ENCODE results near the gene ESPN. TPM values are rescaled to one million over a fixed set of nuclear protein-coding genes. Genes with fewer than 3 reads are reported as not detected.
"Not testable (repeated sequence)": the region's sequence is repeated elsewhere in the genome, so short reads cannot be mapped to it uniquely, and the experiment has no call there.

ESPN gene
- total RNA-seq, 2 donors from 2014 or later: 0.47 TPM; not detected in 1

DNA sequence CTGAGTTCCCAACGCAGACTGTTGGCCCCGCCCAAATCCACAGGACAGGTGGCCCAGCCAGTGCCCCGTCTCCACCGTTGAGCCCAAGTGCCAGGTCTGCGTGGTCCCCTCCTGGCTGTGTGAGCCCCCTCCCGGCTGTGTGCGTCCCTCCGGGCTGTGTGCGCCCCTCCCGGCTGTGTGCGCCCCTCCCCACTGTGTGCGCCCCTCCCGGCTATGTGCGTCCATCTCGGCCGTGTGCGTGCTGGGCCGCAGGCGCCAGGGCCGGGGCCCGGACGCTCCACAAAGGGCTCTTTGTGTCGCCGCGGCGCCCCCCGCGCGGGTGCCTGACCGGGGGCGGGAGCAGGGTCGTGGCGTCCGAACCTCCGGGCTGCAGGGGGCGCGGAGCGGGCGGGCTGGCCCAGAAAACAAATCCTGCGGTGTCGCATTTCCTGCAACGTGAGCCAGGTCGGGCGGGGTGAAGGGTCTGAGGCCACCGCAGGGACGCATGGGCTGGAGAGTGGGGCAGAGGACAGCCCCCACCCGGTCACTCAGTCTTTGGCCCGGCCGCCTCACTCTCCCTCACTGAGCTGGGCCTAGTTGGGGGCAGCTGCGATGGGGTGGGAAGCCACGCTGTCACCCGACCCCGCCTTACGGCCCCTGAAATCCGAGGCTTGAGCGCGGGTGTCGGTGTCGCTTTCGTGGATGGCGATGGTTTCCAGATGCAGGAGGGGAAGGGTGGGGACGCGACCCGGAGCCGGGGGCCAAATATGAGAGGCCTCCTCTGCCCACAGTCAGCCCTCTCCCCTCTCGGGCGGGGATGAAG lies 22.6 kb downstream of the ESPN start:
- H3K4me1 ChIP-seq: peaks cover 0 to 28% of the 10 kb centered on the region in 2 donors
- TF ChIP-seq, protein P1, sequence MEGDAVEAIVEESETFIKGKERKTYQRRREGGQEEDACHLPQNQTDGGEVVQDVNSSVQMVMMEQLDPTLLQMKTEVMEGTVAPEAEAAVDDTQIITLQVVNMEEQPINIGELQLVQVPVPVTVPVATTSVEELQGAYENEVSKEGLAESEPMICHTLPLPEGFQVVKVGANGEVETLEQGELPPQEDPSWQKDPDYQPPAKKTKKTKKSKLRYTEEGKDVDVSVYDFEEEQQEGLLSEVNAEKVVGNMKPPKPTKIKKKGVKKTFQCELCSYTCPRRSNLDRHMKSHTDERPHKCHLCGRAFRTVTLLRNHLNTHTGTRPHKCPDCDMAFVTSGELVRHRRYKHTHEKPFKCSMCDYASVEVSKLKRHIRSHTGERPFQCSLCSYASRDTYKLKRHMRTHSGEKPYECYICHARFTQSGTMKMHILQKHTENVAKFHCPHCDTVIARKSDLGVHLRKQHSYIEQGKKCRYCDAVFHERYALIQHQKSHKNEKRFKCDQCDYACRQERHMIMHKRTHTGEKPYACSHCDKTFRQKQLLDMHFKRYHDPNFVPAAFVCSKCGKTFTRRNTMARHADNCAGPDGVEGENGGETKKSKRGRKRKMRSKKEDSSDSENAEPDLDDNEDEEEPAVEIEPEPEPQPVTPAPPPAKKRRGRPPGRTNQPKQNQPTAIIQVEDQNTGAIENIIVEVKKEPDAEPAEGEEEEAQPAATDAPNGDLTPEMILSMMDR (IDR thresholded peaks at IDR 0.05): no peak
- no peak for DNase-seq (ENCODE audit: low spot score)
- H3K27me3 ChIP-seq: peaks cover 14 to 29% of the 10 kb centered on the region in 2 donors
- H3K36me3 ChIP-seq: no peaks in the 10 kb centered on the region
- H3K27ac ChIP-seq: no peak overlapping the region
- no peaks in the 10 kb centered on the region for H3K9me3 ChIP-seq
- H3K4me3 ChIP-seq: no peak overlapping the region

DNA sequence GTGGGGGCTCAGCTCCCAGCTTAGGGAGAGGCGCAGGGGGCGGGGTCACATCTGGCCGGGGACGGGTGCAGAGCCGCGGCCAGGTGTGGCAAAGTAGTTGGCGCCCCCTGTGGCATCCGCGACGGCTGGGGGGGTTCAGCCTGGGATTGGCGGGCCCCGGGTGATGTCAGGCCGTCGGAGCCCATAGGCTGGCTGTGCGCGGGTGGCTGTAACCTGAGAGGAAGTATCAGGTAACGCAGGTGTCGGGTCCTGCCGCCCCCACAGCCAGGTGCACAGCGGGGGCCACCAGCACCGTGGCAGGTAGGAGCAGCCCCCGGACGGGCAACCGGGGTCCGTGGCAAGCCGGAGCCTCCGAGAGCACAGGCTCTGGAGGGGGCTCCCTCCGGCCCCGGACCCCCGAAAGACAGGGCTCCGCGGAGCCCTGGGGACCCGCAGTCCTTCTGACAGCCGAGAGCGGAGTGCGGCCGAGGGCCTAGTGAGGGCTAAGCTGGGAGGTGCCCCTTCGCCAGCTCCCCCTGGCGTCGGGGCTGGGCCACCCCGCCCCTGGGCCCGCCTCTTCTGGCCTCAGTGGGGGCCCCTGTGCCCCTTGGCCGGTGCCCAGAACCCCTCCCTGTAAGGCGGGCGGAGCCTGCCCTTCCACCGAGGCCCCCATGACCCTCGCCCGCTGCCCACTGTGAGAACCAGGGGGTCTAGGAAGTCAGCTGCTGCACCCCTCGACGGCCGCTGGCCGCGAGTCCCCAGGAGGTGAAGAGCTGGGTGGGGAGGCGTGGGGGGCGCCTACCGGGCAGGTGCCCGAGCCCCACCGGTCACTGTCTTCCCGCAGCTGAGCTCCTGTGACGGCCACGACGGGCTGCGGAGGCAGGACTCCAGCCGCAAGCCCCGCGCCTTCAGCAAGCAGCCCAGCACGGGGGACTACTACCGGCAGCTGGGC lies 23.5 kb downstream of the ESPN start:
- no peaks in the 10 kb centered on the region for H3K36me3 ChIP-seq
- H3K4me1 ChIP-seq: peaks cover 0 to 28% of the 10 kb centered on the region in 2 donors
- TF ChIP-seq, protein P1 (IDR thresholded peaks at IDR 0.05): no peak
- peak overlapping the region in 1 of 2 donors; percentile 34 for H3K4me3 ChIP-seq
- no peak overlapping the region for H3K27ac ChIP-seq
- peaks cover 14 to 29% of the 10 kb centered on the region in 2 donors for H3K27me3 ChIP-seq
- no peaks in the 10 kb centered on the region for H3K9me3 ChIP-seq
- no peak for DNase-seq (ENCODE audit: low spot score)

DNA sequence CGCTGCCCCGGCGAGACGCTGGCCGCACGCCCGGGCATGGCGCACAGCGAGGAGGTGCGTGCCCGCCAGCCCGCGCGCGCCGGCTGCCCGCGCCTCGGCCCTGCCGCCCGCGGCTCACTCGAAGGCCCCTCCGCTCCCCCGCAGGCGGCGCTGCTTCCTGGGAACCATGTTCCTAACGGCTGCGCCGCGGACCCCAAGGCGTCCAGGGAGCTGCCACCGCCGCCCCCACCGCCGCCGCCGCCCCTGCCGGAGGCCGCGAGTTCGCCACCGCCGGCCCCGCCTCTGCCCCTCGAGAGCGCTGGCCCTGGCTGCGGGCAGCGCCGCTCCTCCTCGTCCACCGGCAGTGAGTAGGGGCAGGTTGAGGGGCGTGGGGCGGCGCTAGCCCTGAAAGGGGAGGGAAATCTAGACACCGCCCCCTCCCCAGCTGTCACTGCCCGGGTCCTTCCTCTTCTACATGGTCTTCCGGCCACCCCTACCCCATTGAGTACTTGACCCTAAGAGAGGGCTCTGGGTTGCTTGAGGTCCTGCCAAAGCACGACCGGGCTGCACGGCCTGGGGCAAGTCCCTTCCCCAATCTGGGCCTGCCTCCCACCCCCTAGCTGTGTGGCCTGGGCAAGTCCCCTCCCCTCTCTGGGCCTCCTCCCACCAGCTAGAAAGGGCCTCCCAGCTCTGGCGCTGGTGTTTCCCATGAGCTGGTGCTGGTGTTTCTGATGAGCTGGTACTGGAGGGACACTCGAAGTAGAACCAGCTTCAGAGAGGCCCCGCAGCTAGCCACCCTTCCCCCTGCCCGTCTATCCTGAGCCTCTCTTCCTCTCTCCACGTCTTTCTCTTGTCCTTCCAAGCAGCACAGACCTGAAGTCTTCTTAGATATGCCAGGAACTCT lies 24.4 kb downstream of the ESPN start:
- Histone ChIP-seq H3K9me3 (no peaks in the 10 kb centered on the region), H3K27ac (no peak overlapping the region), H3K4me3 (peak overlapping the region in 1 of 2 donors; percentile 34), H3K27me3 (peaks cover 14 to 34% of the 10 kb centered on the region in 2 donors), H3K36me3 (no peaks in the 10 kb centered on the region), H3K4me1 (peaks cover 0 to 28% of the 10 kb centered on the region in 2 donors)
- TF ChIP-seq, protein P1 (IDR thresholded peaks at IDR 0.05): no peak
- DNase-seq (ENCODE audit: low spot score): no peak

DNA sequence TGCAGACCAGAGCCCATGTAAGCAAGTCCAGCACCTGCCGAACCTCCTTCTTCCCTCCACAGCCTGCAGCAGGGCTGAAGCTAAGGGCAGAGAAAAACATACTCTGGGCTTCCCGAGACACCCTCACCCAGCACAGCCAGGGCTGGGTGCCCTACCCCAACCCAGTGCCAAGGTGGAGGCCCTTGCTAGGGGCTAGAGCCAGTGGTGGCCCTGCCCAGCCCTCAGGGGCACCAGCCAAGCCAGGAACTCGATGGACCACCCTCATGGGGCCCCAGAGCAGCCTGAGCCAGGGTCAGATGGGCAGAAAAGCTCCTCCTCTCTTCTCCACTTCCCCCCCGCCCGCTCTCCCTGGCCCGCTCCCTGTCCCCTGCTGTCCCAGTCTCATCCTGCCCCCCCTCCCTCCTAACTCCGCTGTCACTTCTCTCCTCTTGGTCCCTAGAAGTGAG lies 25.5 kb downstream of the ESPN start:
- no peak for DNase-seq (ENCODE audit: low spot score)
- Histone ChIP-seq H3K27ac (no peak overlapping the region), H3K9me3 (no peaks in the 10 kb centered on the region), H3K4me1 (peaks cover 0 to 36% of the 10 kb centered on the region in 2 donors), H3K27me3 (peaks cover 14 to 43% of the 10 kb centered on the region in 2 donors), H3K4me3 (no peak overlapping the region), H3K36me3 (no peaks in the 10 kb centered on the region)
- TF ChIP-seq, protein P1 (IDR thresholded peaks at IDR 0.05): no peak

- not testable (repeated sequence) for H3K9me3 ChIP-seq; H3K4me3 ChIP-seq; H3K36me3 ChIP-seq; H3K27ac ChIP-seq; DNase-seq (ENCODE audit: low spot score)
- H3K4me1 ChIP-seq: peaks cover 0 to 40% of the 10 kb centered on the region in 2 donors
- H3K27me3 ChIP-seq: peaks cover 14 to 47% of the 10 kb centered on the region in 2 donors
Observed at GRCh38 chr1:6450486-6450885, 25.9 kb downstream of the ESPN start.
